GM10847 (cell line): ENCODE measurements around the gene ATG4B.

Source experiments
- POLR2A ChIP-seq: IDR thresholded peaks from 2 replicates; pipeline ENCODE4 v1.6.1; 2011; ENCODE audit not compliant: insufficient read length; ENCODE audit errors: extremely low read depth

The ATG4B gene

DNA sequence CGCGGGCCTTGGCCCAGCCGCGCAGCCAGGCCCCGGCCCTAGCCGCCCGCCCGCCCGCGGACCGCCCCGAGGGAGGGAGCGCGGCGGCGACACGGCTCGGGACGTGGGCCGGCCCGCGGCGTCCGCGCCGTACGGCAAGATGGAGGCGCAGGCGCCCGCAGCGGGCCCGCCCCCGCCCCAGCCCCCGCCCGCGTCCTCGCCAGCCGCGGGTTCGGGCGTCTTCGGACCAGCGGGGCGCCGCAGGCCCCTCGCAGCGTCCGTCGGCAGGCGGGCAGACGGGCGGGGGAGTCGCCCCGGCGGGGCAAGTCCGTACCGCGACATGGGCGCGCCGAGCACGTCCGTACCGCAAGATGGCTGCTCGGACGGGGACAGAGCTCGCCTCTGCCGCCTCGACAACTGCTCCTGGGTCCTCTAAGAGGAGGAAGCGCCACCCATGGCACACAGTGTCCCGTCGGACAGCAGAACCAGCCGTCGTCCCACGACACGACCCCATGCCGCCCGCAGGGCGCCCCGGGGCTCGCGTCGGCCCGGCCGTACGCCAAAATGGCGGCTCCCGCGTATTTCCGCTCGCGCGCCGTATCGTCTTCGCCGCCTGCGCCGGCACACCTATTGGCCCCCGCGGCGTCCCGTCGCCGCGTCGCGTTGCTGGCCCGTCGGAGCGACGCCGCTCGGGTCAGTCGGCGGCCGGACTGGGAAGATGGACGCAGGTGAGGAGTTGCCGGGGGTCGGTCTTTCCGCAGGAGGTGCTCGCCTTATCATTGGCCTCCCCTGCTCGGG is at the start of gene ATG4B, which contains the start of gene THAP4:
Gene ATG4B, plus strand, starts transcription at position 676 of the 777 bp plus-strand sequence. Its CDS starts 22 bp downstream, at position 698.
Gene THAP4, minus strand, starts transcription at position 141 of the 777 bp plus-strand sequence. CDS start 141 bp downstream, outside the sequence.
- TF ChIP-seq POLR2A = peak; percentile 81

DNA sequence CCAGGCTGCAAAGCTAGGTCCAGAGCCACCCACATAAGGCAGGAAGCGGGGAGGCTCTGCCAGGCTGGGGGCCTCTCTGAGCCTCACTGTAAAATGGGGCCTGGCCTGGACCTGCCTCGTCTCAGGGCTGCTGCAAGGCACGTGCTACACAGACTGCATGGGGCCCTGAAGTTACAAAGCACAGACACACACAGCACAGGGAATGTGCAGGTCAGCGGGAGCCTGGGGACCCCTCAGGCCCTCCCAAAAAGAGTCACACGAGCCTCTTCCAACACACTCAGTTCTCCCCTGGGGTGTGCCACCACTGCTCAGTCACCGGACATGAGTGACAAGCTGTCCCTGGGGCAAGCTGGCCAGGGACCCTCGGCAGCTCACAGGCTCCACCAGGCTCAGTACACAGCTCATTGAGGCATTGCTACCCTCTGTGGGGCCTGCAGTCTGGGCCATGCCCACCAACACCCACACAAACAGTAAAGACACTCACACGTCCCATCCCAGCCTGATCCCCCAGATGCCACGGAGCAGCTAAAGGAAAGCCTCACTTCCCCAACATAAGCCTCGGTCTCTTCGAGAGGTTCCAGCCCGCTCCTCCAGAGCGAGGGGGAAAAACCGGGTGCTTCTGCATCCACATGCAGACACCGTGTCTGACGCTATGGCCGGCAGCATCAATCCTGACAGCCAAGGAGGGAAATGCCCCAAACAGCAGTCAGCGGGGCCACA is 45.2 kb upstream of the ATG4B start:
- TF ChIP-seq POLR2A = no peak

DNA sequence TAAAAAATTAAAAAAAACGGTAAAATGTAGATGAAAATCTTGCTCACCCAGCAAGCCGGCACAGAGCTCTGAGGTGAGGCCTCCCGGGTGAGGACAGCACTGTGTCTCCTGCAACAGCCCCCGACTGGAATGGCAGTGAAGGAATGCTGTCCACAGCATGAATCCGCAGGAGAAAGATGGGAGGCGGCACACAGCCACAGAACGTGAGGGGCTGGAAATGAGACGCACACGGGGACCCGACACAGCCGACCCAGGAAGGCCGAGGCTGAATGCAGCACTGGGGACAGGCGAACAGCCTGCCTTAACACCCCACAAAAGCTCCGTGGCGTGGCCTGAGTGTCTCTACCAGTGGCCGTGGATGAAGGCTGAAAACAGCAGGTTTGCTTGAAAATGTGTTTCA is 44.2 kb upstream of the ATG4B start:
- TF ChIP-seq POLR2A = no peak

DNA sequence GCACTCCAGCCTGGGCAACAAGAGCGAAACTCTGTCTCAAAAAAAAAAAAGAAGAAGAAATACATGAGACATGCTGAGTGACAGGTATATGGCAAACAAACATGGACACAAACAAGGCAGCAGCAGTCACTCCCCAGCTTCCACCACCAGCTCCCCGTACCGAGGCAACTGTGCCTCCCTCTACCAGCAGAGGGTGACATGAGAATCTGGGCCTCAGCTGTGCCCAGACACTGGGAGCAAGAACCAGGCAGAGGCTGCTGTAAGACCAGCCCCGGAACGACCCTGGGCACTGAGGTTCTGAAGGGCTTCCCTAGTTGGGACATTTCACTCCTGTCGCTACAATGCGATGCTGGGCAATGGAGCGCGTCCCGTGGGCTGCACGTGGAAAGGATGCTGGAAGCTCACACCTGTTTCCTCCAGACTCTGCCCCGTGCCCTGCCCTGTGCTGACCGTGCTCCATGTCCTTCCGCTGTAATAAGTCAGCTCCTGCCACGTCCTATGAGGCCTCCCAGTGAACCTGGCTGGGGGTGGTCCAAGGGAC is 41.8 kb upstream of the ATG4B start:
- no peak for TF ChIP-seq POLR2A

DNA sequence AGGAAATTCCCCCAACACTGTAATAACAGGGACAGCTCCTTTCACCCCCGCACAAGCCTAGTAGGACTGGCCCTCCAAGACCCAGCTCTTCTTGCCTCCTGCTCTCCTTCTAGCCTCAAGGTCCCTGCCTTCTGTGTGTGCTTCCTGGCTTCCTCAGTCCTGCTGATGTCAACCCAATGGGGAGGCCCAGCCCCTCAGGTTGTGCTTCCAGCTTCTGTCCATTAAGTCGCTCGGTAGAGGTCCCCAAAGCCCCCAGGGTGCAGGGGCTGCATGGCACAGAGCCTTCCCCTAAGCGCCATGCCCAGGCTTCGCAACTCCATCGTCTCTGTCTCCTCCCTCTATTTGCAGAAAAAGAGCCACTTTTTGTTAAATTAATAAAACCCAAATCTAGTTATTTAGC is 39.9 kb upstream of the ATG4B start:
- no peak for TF ChIP-seq POLR2A

DNA sequence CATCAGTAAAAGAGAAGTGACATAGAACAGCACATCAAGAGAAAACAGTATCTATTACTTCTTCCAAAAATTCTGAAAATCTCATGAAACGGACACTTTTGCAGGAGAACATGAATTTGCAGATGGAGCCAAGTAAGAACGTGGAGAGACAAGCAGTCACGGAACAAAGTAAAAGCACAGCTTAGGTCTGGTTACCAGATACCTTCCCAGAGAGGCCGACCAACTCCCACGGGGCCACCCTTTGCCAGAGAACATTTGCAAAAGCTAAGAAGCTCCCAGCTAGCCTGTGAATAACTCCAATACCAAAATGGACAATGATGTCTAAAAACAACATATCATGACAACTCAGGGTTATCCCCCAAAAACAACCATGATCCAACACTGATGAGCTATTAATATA is 39.4 kb upstream of the ATG4B start:
- no peak for TF ChIP-seq POLR2A

DNA sequence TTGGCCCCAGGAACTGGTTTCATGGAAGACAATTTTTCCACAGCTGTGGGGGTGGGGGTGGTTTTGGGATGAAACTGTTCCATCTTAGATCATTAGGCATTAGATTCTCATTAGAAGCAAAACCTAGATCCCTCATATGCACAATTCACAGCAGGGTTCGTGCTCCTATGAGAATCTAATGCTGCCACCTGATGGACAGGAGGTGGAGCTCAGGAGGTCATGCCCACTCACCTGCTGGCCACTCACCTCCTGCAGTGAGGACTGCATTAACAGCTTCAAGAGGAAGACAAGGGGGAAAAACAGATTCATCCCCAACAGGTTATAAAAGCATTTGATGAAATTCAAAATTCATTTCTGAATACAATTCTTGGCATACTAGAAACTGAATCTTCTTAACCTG is 39.0 kb upstream of the ATG4B start:
- TF ChIP-seq POLR2A = no peak

DNA sequence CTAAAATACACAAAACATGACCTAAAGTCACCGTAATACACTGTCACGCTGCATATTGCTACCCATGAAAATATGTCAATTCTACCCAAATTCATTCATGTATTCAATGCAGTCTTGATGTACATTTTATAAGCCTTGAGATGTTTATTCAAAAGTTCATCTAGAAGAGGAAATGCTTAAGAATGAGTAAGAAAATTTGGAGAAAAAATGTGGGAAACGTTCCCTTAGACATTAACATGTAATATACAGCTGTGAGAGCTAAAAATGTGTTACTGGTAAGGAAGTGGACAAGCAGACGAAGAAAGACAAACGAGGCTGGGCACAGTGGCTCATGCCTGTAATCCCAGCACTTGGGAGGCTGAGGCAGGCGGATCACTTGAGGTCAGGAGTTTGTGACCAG is 37.9 kb upstream of the ATG4B start:
- no peak for TF ChIP-seq POLR2A

DNA sequence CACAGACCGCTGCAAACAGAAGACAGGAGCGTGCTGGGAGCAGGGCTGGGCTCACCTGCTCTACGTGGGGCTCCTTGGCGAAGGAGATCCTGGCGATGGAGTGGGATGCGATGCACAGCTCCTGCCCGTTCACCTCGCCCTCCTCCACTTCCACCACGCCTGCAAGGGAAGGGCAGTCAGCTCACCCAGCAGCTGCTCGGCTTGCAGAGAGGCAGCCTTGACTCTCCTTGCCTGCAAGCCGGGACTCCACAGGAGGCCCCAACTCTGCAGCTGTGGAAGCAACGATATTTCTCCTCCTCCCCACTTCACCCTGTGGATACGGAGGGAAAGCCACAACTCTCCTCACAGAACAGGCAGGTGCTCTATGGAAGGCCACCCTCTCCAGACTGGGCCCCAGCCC is 35.7 kb upstream of the ATG4B start:
- no peak for TF ChIP-seq POLR2A

DNA sequence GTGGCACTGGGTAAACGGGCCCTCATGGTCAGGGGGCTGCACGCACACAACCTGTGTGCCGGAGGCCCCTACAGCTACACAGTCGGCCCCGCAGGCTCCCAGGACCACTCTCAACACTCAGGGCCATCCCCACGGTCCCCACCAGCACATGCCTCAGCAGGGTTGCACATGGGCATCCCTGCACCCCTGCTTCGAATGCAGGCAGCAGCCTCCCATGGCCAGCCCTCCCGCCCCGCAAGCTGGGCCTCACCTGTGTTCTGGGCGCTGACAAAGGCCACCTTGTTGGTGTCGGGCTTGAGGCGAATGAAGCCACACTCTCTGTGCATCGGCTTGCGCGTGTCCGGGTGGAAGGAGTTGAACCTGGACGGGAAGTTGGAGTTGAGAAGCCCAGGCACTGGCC is 34.8 kb upstream of the ATG4B start:
- TF ChIP-seq POLR2A = no peak

DNA sequence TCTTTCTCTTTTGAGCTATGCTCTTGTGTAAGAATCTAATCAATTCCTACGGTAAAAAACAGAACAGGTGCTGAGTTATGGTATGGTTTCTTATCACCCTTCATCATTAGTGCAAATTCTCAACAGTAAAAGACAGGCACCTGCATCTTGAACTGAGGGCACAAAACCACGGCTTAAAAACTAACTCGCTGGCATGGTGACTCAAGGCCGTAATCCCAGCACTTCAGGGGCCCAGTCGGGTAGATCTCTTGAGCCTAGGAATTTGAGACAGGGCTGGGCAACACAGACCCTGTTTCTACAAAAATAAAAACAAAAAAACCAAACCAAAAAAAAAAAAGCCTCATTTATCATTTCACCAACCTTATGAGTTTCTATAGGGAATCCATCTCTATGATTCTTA is 33.8 kb upstream of the ATG4B start:
- TF ChIP-seq POLR2A = no peak

DNA sequence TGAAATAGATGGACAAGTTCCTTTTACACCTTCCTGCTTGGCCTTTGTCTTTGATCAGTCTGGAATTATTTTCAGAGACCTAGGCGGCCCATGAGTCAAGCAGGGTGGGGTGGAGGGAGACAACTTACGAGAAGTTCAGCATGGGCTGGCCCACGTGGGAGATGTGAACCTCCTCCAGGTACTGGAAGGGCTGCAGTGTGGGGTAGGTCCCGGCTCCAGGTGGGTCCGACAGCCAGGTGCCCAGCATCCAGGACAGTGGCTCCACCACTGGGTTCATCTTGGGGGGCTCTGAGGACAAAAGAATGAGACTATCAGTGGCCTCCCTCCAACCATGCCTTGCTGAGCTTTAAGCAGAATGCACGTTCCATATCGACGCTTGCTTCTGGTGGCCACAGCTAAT is 31.3 kb upstream of the ATG4B start:
- no peak for TF ChIP-seq POLR2A

DNA sequence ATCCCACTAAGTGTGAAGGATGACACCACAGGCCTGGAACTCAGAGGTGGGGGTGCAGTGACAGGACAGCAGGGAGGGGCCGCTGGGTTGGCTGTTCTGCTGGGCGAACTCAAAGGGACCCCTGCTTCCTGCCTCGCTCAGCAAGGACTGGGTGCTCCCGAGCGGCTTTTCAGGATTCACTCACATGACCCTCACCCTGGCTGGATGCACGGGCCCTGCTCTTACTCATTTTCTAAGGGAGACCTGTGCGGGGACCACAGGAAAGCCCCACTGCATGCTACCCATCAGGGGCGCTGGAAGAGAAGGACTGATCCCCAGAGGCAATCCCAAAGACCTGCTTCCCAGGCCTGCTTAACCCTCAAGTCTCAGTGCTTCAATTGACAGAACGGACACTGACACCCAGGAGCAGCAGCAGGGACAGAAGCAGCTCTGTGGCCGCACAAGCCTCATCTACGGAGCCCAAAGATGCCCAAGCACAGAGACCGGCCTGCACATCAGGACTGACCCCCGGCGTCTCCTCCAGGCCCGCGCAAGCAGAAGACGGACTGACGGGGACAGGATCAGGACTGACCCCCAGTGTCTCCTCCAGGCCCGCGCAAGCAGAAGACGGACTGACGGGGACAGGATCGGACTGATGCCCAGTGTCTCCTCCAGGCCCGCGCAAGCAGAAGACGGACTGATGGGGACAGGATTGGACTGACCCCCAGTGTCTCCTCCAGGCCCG is 30.2 kb upstream of the ATG4B start:
- TF ChIP-seq POLR2A = no peak

DNA sequence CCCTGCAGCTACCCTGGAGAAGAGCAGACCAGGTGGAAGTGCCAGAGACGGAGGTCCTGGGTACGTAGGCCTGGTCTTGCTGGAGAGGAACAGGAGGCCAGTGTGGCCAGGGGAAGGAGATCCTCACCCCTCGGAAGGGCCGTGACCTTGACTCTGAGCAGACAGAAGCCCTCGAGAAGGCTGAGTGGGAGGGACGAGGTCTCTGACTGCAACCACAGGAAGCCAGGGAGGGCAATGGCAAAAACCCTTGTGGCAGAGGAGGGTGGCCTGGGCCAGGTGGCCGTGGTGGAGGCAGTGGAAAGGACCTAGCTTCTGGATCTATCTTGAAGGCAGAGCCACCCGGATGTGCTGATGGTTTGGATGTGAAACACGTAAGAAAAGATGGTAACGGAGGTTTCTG is 28.6 kb upstream of the ATG4B start:
- no peak for TF ChIP-seq POLR2A
